Esophagus muscularis mucosa (tissue), 3 donors: ENCODE data around the gene SFXN5.

Experiments
- CTCF ChIP-seq, 3 experiments: fragments of 200-600 bp in 2 of 3; fragments of 450-650 bp in 1 of 3; sonication (generic) in 2 of 3; IDR thresholded peaks; one replicate each; pipeline ENCODE4 v1.5.1; 2017 to 2019; ENCODE audit warnings: antibody characterized with exemption in 3 of 3, mild to moderate bottlenecking in 2 of 3, moderate library complexity in 1 of 3
- POLR2A ChIP-seq: fragments of 450-650 bp; IDR thresholded peaks from one replicate; pipeline ENCODE4 v1.6.1; 2017; ENCODE audit warnings: antibody characterized with exemption, moderate library complexity, mild to moderate bottlenecking, low read depth

- TF ChIP-seq CTCF (IDR thresholded peaks at IDR 0.05) (no peak), POLR2A (no peak)
Observed at GRCh38 chr2:73103018-73103542, 31.6 kb upstream of the SFXN5 start.
